ENCODE measurements around the gene ADAMTS13. TPM values are rescaled to one million over a fixed set of nuclear protein-coding genes. Genes with fewer than 3 reads are reported as not detected.

ADAMTS13 gene
- total RNA-seq, 1 experiment from 2014 or later = 12.0 TPM

DNA sequence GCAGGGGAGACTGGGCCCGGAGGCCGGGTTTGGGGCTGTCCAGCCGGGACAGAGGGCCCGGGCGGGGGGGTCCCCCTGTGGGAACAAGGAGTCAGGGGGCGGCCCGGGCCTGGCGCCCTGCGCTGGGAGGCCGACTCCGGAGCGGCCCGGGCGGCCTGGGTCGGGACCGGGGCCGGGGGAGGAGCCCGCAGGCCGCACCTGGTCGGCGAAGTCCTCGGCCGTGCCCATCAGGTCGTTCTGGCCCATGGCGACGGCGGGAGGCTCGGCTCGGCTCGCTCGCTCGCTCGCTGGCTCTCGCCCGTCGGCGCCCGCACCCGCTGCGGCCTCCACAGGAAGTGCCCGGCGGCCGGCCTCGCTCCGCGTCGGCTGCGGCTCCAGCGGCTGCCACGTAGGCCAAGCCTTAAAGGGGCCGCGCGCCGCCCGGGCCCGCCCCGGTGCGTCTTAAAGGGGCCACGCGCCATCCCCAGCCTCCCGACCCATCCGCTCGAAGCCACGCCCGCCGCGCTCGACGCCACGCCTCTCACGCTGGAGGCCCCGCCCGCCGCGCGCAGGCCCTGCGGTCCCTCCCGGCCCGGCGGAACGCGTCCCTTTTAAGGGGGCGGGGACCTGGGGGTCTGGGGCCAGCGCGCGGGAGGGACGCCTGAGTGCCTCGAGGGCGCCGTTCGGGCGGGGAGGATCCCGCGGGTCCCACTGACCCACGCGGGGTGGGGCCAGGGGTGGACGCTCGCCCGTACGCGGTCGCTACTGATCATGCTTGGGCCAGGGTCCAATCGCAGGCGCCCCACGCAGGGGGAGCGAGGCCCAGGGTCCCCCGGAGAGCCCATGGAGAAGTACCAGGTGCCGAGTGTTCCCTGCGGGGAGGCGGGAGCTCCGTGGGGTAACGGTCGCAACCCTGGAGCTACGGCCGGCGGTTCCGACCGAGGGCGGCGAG is 46.2 kb upstream of the ADAMTS13 start, which contains the start of the genes STKLD1 and SURF4 (continued):
- no peak for TF ChIP-seq ZNF532 (CRISPR knock-in tag; IDR thresholded peaks at IDR 0.05; ENCODE audit: borderline replicate concordance)
- TF ChIP-seq ZNF317 (CRISPR knock-in tag; IDR thresholded peaks at IDR 0.05; ENCODE audit: borderline replicate concordance, low read depth) = no peak
- no peak for TF ChIP-seq JAZF1 (CRISPR knock-in tag; IDR thresholded peaks at IDR 0.05)
- TF ChIP-seq E2F5 (CRISPR knock-in tag; IDR thresholded peaks at IDR 0.05) = peak; percentile 97
- TF ChIP-seq PREB (CRISPR knock-in tag; IDR thresholded peaks at IDR 0.05; ENCODE audit: borderline replicate concordance) = no peak
- TF ChIP-seq ERG (CRISPR knock-in tag; IDR thresholded peaks at IDR 0.05) = no peak
- TF ChIP-seq, protein P1, sequence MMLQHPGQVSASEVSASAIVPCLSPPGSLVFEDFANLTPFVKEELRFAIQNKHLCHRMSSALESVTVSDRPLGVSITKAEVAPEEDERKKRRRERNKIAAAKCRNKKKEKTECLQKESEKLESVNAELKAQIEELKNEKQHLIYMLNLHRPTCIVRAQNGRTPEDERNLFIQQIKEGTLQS (CRISPR knock-in tag; conservative IDR thresholded peaks at IDR 0.05) = peak; percentile 79
- TF ChIP-seq, protein P2, sequence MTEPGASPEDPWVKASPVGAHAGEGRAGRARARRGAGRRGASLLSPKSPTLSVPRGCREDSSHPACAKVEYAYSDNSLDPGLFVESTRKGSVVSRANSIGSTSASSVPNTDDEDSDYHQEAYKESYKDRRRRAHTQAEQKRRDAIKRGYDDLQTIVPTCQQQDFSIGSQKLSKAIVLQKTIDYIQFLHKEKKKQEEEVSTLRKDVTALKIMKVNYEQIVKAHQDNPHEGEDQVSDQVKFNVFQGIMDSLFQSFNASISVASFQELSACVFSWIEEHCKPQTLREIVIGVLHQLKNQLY (CRISPR knock-in tag; IDR thresholded peaks at IDR 0.05) = no peak
- TF ChIP-seq ZNF423 (CRISPR knock-in tag; IDR thresholded peaks at IDR 0.05) = 0 out of 2 replicates have a peak, but pooled peaks have one; percentile 25
- TF ChIP-seq HMGA2 (CRISPR knock-in tag; IDR thresholded peaks at IDR 0.05) = no peak
- TF ChIP-seq MYBL2 (CRISPR knock-in tag; IDR thresholded peaks at IDR 0.05) = peak; percentile 78; the same call in 1 of the 2 replicates
- TF ChIP-seq, protein P3, sequence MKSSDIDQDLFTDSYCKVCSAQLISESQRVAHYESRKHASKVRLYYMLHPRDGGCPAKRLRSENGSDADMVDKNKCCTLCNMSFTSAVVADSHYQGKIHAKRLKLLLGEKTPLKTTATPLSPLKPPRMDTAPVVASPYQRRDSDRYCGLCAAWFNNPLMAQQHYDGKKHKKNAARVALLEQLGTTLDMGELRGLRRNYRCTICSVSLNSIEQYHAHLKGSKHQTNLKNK (CRISPR knock-in tag; IDR thresholded peaks at IDR 0.05) = no peak
- peak; percentile 100 for TF ChIP-seq SP1 (CRISPR knock-in tag; conservative IDR thresholded peaks at IDR 0.05)
- no peak for TF ChIP-seq ATF1 (CRISPR knock-in tag; IDR thresholded peaks at IDR 0.05)
- TF ChIP-seq, protein P4, sequence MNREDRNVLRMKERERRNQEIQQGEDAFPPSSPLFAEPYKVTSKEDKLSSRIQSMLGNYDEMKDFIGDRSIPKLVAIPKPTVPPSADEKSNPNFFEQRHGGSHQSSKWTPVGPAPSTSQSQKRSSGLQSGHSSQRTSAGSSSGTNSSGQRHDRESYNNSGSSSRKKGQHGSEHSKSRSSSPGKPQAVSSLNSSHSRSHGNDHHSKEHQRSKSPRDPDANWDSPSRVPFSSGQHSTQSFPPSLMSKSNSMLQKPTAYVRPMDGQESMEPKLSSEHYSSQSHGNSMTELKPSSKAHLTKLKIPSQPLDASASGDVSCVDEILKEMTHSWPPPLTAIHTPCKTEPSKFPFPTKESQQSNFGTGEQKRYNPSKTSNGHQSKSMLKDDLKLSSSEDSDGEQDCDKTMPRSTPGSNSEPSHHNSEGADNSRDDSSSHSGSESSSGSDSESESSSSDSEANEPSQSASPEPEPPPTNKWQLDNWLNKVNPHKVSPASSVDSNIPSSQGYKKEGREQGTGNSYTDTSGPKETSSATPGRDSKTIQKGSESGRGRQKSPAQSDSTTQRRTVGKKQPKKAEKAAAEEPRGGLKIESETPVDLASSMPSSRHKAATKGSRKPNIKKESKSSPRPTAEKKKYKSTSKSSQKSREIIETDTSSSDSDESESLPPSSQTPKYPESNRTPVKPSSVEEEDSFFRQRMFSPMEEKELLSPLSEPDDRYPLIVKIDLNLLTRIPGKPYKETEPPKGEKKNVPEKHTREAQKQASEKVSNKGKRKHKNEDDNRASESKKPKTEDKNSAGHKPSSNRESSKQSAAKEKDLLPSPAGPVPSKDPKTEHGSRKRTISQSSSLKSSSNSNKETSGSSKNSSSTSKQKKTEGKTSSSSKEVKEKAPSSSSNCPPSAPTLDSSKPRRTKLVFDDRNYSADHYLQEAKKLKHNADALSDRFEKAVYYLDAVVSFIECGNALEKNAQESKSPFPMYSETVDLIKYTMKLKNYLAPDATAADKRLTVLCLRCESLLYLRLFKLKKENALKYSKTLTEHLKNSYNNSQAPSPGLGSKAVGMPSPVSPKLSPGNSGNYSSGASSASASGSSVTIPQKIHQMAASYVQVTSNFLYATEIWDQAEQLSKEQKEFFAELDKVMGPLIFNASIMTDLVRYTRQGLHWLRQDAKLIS (CRISPR knock-in tag; IDR thresholded peaks at IDR 0.05; ENCODE audit: borderline replicate concordance) = no peak
- TF ChIP-seq ZNF416 (CRISPR knock-in tag; IDR thresholded peaks at IDR 0.05) = no peak
- TF ChIP-seq, protein P5, sequence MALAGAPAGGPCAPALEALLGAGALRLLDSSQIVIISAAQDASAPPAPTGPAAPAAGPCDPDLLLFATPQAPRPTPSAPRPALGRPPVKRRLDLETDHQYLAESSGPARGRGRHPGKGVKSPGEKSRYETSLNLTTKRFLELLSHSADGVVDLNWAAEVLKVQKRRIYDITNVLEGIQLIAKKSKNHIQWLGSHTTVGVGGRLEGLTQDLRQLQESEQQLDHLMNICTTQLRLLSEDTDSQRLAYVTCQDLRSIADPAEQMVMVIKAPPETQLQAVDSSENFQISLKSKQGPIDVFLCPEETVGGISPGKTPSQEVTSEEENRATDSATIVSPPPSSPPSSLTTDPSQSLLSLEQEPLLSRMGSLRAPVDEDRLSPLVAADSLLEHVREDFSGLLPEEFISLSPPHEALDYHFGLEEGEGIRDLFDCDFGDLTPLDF (CRISPR knock-in tag; IDR thresholded peaks at IDR 0.05) = peak; percentile 89; the same call in 1 of the 2 replicates
- TF ChIP-seq SOX15 (CRISPR knock-in tag; IDR thresholded peaks at IDR 0.05) = no peak
- no peak for TF ChIP-seq ATF6 (CRISPR knock-in tag; IDR thresholded peaks at IDR 0.05)
- TF ChIP-seq ZNF219 (CRISPR knock-in tag; IDR thresholded peaks at IDR 0.05; ENCODE audit: borderline replicate concordance) = no peak
- TF ChIP-seq TP53 (CRISPR knock-in tag; IDR thresholded peaks at IDR 0.05) = peak; percentile 89; the same call in 1 of the 2 replicates
